Measurements from ENCODE around the gene TAF11L9. TPM values are rescaled to one million over a fixed set of nuclear protein-coding genes. Genes with fewer than 3 reads are reported as not detected.

Gene TAF11L9
- total RNA-seq, 2 experiments from 2014 or later, result not detected

Small RNA genes within 50 kb of the gene (small RNA-seq; reads per million reads assigned to genes)
- gene AC233724.3 (not detected), gene AC233724.4 (not detected), gene AC233724.6 (not detected), gene AC233724.7 (not detected)

Other genes with a start within 250 kb of the TAF11L9 start
- not detected in 2 replicates for gene TAF11L2, start 96.2 kb downstream of the TAF11L9 start, total RNA-seq (2014; rRNA removed; shearing (Covaris generic))
- not detected in 2 replicates for gene TAF11L2, start 96.2 kb downstream of the TAF11L9 start, total RNA-seq (2022)
- not detected in 2 replicates for gene TAF11L3, start 76.0 kb downstream of the TAF11L9 start, total RNA-seq (2014; rRNA removed; shearing (Covaris generic))
- gene TAF11L3, start 76.0 kb downstream of the TAF11L9 start, total RNA-seq (2022), result not detected in 2 replicates
- gene TAF11L4, start 72.6 kb downstream of the TAF11L9 start, total RNA-seq (2014; rRNA removed; shearing (Covaris generic)), result not detected in 2 replicates
- not detected in 2 replicates for gene TAF11L4, start 72.6 kb downstream of the TAF11L9 start, total RNA-seq (2022)
- not detected in 2 replicates for gene TAF11L5, start 69.2 kb downstream of the TAF11L9 start, total RNA-seq (2014; rRNA removed; shearing (Covaris generic))
- gene TAF11L5, start 69.2 kb downstream of the TAF11L9 start, total RNA-seq (2022), result not detected in 2 replicates
- gene TAF11L6, start 65.7 kb downstream of the TAF11L9 start, total RNA-seq (2014; rRNA removed; shearing (Covaris generic)), result not detected in 2 replicates
- gene TAF11L6, start 65.7 kb downstream of the TAF11L9 start, total RNA-seq (2022), result not detected in 2 replicates
- gene TAF11L7, start 8.6 kb downstream of the TAF11L9 start, total RNA-seq (2014; rRNA removed; shearing (Covaris generic)), result not detected in 2 replicates
- not detected in 2 replicates for gene TAF11L7, start 8.6 kb downstream of the TAF11L9 start, total RNA-seq (2022)
- not detected in 2 replicates for gene TAF11L8, start 3.4 kb downstream of the TAF11L9 start, total RNA-seq (2014; rRNA removed; shearing (Covaris generic))
- not detected in 2 replicates for gene TAF11L8, start 3.4 kb downstream of the TAF11L9 start, total RNA-seq (2022)
- gene TAF11L10, start 3.4 kb upstream of the TAF11L9 start, total RNA-seq (2014; rRNA removed; shearing (Covaris generic)), result not detected in 2 replicates
- not detected in 2 replicates for gene TAF11L10, start 3.4 kb upstream of the TAF11L9 start, total RNA-seq (2022)
- gene TAF11L11, start 9.8 kb upstream of the TAF11L9 start, total RNA-seq (2014; rRNA removed; shearing (Covaris generic)), result not detected in 2 replicates
- gene TAF11L11, start 9.8 kb upstream of the TAF11L9 start, total RNA-seq (2022), result not detected in 2 replicates
- gene TAF11L12, start 16.0 kb upstream of the TAF11L9 start, total RNA-seq (2014; rRNA removed; shearing (Covaris generic)), result not detected in 2 replicates
- not detected in 2 replicates for gene TAF11L12, start 16.0 kb upstream of the TAF11L9 start, total RNA-seq (2022)
- gene TAF11L13, start 37.7 kb upstream of the TAF11L9 start, total RNA-seq (2014; rRNA removed; shearing (Covaris generic)), result not detected in 2 replicates
- gene TAF11L13, start 37.7 kb upstream of the TAF11L9 start, total RNA-seq (2022), result not detected in 2 replicates
- gene TAF11L14, start 40.1 kb upstream of the TAF11L9 start, total RNA-seq (2014; rRNA removed; shearing (Covaris generic)), result not detected in 2 replicates
- gene TAF11L14, start 40.1 kb upstream of the TAF11L9 start, total RNA-seq (2022), result not detected in 2 replicates